ENCODE results near the gene TMPRSS15.

Gene TMPRSS15

GRCh38 chr21:18349468-18349867 is 54.1 kb downstream of the TMPRSS15 start:
- DNase-seq (ENCODE audit: low spot score), result no peak

DNA sequence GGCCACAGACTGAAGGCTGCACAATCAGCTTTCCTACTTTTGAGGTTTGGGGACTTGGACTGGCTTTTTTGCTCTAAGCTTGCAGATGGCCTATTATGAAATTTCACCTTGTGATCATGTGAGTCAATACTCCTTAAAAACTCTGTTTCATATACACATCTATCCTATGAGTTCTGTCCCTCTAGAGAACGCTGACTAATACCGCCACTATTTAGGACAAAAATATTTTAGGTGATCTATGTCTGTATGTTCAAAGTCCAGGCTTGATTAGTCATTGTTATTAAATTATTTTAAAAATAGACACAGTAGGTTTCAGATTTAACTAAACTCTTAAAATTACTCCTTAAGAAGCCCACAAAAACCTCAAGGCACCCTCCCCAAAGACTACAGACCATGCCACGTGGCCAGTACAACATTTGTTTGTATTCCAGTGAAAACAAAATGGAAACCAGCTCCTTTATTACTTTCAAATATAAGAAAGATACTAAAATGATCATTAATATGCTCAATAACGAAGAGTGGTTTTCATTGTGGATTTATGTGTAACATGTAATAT is 63.1 kb downstream of the TMPRSS15 start:
- DNase-seq (ENCODE audit: low spot score), result no peak

- DNase-seq (ENCODE audit: low spot score), result no peak
These were observed 67.8 kb downstream of the TMPRSS15 start for GRCh38 chr21:18335651-18336236.

- DNase-seq (ENCODE audit: low spot score), result no peak
These were observed 69.5 kb downstream of the TMPRSS15 start for GRCh38 chr21:18334066-18334465.

DNA sequence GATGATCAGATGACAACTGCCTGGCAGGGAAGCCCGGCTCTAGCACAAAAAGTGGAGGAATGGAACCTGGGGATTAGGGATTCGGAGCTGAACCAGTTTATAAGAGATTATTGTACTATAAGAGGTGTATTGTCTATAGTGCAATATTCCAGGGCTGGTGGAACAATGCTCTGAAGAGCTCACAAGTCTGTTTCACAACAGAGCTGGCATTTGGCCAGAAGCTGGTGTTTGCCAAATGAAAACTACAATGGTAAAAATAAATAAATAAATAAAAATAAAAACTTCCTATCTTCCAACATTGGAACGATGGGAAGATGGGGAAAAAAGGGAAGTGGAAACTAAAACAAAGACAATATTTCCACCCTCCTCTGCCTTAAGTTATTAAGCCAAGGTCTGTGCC is 85.4 kb downstream of the TMPRSS15 start:
- DNase-seq (ENCODE audit: low spot score), result no peak

GRCh38 chr21:18298228-18298627 is 105.4 kb downstream of the TMPRSS15 start:
- no peak for DNase-seq (ENCODE audit: low spot score)

GRCh38 chr21:18294100-18294499 is 109.5 kb downstream of the TMPRSS15 start:
- no peak for DNase-seq (ENCODE audit: low spot score)

GRCh38 chr21:18289876-18290275 is 113.7 kb downstream of the TMPRSS15 start:
- no peak for DNase-seq (ENCODE audit: low spot score)

DNA sequence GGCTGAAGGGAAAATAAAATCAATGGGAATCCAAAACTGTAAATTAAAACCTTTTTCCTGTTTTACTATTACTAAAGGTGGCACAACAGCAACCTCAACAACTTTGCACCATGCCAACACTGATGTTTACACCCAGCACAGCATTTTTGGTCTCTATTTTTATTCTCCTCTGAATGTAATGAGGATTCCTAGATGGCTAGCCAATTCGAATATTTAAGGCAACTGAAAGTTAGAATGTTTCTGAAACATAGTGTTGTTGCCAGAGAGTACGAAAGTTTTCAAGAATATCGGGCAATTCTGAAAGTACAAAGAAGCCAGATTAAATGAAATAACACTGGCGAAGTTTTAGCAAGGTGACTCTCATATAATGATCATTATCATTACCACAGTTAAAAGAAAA is 118.2 kb downstream of the TMPRSS15 start:
- DNase-seq (ENCODE audit: low spot score), result no peak

DNA sequence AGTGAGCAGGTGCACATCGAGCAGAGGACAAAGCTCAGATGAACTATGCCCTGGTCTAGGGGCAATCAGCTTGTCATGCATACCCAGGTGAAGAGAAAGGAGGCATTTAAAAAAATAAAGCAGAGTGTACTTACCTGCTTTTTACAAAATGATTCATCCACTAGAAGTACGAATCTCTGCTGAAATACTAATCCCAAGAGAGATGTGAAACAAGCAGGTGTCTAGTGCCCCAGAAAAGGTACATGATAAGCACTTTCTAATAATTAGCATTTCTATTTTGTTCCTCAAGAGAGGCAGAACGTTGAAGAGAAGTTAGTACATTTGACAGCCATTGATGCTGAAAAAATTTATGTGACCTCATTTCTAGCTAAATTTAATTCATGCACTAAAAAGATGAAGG is 127.8 kb downstream of the TMPRSS15 start:
- no peak for DNase-seq (ENCODE audit: low spot score)

GRCh38 chr21:18274370-18274769 is 129.2 kb downstream of the TMPRSS15 start:
- no peak for DNase-seq (ENCODE audit: low spot score)

- DNase-seq (ENCODE audit: low spot score), result no peak
These were observed 130.2 kb downstream of the TMPRSS15 start for GRCh38 chr21:18273400-18273799.

- no peak for DNase-seq (ENCODE audit: low spot score)
These were observed 133.7 kb downstream of the TMPRSS15 start for GRCh38 chr21:18269856-18270255.

GRCh38 chr21:18268906-18269305 is 134.7 kb downstream of the TMPRSS15 start:
- no peak for DNase-seq (ENCODE audit: low spot score)

- no peak for DNase-seq (ENCODE audit: low spot score)
These were observed 136.1 kb downstream of the TMPRSS15 start for GRCh38 chr21:18267496-18267895.

GRCh38 chr21:18265944-18266343 is 137.6 kb downstream of the TMPRSS15 start:
- peak; percentile 9 for DNase-seq (ENCODE audit: low spot score)

- no peak for DNase-seq (ENCODE audit: low spot score)
These were observed 149.8 kb downstream of the TMPRSS15 start for GRCh38 chr21:18253799-18254198.

- no peak for DNase-seq (ENCODE audit: low spot score)
These were observed 150.4 kb downstream of the TMPRSS15 start for GRCh38 chr21:18253221-18253620.

GRCh38 chr21:18252680-18253079 is 150.9 kb downstream of the TMPRSS15 start:
- DNase-seq (ENCODE audit: low spot score), result no peak

- DNase-seq (ENCODE audit: low spot score), result no peak
These were observed 151.3 kb downstream of the TMPRSS15 start for GRCh38 chr21:18252256-18252655.

GRCh38 chr21:18251065-18251464 is 152.5 kb downstream of the TMPRSS15 start:
- DNase-seq (ENCODE audit: low spot score), result no peak

DNA sequence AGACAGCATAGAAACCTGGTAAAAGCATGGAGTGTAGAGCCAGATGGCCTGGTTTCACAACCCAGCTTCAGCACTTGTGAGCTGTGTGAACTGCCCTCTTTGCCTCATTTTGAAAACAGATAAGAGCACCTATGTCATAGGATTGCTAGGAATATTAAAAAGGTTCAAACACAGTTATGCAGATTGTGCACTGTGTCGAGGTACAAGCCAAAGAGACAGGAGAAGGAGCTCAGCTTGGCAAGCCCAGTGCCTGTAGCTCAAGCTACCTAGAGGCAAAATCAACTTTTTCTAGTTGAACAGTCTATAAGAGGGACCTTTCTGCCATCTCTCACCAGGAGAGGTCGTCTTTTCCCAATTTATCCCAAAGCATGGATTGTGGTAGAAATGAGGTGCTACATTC is 153.9 kb downstream of the TMPRSS15 start:
- DNase-seq (ENCODE audit: low spot score), result peak; percentile 3

DNA sequence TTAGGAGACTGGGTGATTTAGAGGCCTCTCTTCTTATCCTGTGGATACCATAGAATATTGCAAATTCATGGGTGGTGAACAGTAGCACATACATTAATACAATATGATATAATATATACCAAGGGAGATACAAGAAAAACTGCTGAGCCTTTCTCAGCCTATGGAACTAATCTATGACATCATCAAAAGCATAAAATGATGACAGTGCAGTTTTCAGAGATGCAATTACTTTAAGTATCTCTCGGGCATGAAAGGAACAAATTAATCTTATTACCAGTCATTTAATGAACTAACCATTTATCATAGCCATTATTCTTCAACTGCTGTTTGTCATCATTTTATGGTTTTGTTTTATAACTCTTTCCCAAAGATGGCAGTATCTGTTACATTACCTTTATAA is 155.4 kb downstream of the TMPRSS15 start:
- DNase-seq (ENCODE audit: low spot score), result no peak

DNA sequence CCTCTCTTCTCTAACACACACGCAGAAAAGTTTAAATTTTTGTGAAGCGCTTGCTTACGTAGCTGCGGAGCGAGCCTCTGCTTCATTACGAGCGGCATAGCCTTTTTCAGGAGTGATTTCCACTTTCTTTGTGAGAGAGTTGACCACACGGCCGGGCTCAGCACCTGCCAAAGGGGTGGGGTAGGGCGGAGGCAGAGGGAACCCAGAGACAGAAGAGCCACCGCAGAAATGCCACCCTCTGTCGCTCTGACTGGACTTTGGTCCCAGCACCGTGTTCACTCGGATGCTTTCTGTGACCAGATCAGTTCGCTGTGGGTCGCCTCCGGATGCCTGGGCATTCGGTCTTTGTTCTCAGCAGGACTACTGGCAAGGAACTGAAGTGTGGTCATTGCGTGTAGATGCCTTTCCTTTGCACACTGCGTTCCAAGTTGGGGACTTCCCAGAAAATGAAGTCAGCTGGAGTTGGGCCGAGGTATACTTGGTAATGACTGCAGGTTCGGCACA is 158.1 kb downstream of the TMPRSS15 start:
- peak; percentile 95 for DNase-seq (ENCODE audit: low spot score)

Data from SW480 (cell line).